GM21737 (cell line): ENCODE results near the gene SPESP1.

ENCODE experiments used
- ATAC-seq: cut with Tn5 transposase; IDR thresholded peaks from one replicate; pipeline ENCODE4 v1.9.1; 2021; ENCODE audit warnings: mild to moderate bottlenecking, moderate library complexity; ENCODE audit not compliant: unreplicated experiment

SPESP1 gene

DNA sequence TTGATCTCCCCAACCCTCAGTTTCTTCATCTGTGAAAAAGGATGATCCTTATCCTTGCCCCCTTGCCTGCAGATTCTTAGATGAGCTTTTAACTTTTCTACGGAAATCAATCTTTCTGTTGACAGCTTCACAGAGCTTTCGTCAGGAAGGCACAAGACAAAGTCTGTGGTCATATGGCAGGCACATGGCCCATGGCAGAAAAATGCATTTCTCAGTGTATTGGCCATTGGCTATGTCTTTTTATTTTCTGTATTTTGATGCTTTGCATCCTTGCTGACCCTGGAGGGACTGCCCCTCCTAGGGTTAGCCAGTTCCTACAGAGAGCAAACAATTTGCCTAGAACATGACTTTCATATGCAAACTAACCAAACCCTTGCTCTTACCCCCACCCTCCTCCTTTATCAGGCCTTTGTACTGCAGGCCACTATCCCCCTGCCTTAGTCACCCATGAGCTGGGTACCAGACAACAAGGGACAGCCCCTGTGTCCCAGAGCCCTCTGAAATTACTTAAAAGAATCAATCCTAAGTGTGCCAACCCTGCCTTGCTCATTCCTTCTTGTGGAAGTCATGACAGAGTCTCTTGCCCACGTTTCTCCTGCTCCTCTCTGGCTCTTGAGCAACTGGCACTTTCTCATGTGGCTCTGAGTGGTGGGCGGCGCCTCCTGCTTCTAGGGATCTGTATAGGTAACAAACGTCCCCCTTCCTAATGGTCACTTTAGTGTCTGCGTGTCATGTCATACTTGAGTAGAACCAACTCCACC is 60.1 kb downstream of the SPESP1 start:
- no peak for ATAC-seq

DNA sequence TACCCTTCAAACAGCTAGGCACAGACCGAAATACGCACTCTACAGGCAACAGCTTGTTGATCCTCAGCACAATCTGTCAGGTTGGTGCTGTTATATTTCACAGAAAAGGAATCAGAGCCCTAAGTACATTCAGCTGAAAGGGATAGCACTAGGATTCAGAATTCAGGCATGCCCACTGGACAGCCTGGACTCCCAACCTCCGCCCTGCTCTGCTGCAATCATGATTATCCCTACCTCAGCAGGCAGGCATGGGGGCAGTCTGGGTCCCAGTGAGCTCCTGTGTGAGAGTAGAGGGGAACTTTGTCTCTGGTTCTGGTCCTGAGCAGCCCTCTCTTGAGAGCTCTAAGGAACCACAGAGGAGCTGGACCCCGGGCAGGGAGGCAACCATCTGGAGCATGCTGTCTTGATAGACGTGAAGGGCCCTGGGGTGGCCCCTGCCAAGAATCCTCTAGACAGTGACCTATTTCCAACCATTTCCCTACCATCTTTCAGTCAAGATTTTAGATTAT is 60.7 kb downstream of the SPESP1 start:
- ATAC-seq: no peak

DNA sequence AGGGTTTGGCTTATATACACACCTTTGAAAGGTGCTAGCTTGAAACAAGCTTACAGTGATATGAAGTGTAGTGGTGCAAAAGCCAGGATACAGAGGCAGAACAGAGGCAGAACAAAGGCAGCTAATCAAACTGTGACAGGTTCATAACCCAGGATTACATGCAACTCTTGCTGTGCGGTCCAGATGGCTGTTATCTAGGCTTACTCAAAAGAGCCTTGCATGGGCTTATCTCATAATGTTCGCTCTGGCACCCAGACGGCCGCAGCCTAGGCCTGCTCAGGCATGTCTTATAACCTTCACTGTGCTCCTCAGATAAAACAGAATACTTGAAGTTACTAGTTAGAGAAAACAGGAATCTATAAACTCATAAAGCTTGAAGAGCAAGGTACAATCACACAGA is 61.4 kb downstream of the SPESP1 start:
- no peak for ATAC-seq

DNA sequence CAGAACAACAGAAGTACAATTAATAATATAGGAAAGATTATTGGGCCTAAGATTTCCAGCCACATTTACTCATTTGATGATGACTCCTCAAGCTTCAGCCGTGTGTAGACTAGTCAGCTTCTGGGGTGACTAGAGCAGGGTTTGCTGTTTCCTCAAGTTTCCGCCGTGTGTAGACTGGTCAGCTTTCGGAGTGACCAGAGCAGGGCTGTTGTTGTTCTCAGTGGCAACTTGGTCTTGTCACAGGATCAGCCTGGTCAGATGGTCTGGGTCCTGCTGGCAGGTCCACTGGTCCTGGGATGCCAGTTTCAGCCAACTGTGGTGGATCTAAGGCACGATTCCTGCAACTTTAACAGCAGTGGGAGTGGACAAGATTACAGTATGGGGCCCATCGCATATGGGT is 62.4 kb downstream of the SPESP1 start:
- no peak for ATAC-seq

DNA sequence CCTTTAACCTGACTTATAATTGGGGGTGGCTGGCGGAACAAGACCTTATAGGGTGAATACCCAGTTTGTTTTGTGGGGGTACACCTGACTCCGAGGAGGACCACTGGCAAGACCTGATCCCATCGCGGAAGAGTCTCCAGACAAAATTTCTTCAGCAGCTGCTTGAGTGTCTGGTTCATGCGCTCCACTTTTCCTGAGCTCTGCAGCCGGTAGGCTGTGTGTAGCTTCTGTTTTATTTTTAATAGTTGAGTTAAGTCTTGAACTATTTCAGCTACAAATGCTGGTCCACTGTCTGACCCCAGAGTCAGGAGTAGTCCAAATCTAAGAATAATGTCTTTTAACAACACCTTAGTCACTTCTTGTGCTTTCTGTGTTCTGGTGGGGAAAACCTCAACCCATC is 63.0 kb downstream of the SPESP1 start:
- no peak for ATAC-seq

DNA sequence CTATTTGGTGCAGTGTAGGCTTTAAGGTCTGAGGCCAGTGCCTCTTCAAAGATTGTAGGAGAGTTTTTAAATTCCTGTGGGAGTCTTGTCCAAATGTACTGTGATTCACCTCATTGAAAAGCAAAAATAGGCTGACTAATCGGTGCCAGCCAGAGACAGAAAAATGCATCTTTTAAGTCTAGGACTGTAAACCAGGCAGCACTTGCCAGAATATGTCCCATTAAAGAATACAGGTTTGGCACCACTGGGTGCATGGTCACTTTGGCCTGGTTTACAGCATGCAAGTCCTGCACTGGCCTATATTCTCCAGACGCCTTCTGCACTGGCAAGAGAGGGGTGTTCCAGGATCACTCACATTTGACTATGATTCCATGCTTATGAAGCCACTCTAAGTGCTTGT is 63.8 kb downstream of the SPESP1 start:
- no peak for ATAC-seq

DNA sequence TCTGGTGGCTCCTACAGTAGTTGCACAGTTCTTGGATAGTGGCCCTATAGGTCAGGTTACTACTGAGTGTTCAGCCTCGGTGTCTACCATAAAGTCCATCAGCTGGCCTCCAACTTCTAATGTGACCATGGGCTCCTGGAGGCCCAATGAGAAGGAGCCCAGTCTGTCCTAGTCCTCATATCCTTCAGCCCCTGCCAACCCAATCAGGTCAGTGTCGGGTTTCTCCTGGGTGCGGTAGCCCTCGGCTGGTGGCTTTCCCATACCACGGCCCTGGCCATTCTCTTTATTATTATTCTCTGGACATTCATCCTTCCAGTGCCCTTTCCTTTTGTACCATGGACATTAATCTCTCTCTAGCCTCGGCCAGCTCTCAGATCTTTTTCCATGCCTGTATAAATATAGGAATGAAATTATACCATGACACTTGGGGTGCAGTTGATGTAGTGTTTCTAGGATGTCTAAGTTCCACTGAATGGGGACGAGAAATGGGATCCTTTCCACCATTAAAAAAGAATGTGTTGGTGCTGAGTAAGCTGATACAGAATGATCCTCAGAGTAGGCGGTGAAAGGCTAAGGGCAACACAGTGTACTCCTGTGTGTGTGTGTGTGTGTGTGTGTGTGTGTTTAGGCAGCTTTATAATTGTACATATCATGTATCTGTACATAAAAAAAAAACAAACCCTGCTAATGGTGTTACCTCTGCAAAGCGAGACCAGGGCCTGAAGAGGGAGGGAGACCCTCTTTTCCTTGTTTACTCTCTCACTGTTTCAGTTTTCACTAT is 64.8 kb downstream of the SPESP1 start:
- ATAC-seq: no peak
